Muscle layer of duodenum (tissue), 2 donors: Measurements from ENCODE around the gene SOBP.

ENCODE experiments used
- H3K27ac ChIP-seq: one replicate; pipeline ENCODE4 v1.7.0; 2013; ENCODE audit warnings: mild to moderate bottlenecking, low read length
- H3K27me3 ChIP-seq: one replicate; pipeline ENCODE4 v1.7.0; 2013; ENCODE audit warnings: low read depth, mild to moderate bottlenecking, control low read depth, low read length
- H3K36me3 ChIP-seq, 2 donors: one replicate each; pipeline ENCODE4 v1.7.0; 2013; ENCODE audit warnings: low read length in 2 of 2, control low read depth in 1 of 2, mild to moderate bottlenecking in 1 of 2; ENCODE audit not compliant: insufficient read depth in 2 of 2, control insufficient read depth in 1 of 2
- H3K4me1 ChIP-seq, 2 donors: one replicate each; pipeline ENCODE4 v1.7.0; 2013; ENCODE audit warnings: low read length in 2 of 2, mild to moderate bottlenecking in 2 of 2, control low read depth in 1 of 2, moderate library complexity in 1 of 2; ENCODE audit not compliant: insufficient read depth in 2 of 2, control insufficient read depth in 1 of 2
- H3K4me3 ChIP-seq, 2 donors: one replicate each; pipeline ENCODE4 v1.7.0; 2013; ENCODE audit warnings: low read length in 2 of 2, low read depth in 1 of 2, mild to moderate bottlenecking in 1 of 2
- H3K9me3 ChIP-seq, 2 donors: one replicate each; pipeline ENCODE4 v1.7.0; 2013; ENCODE audit warnings: low read length in 2 of 2, control low read depth in 1 of 2, mild to moderate bottlenecking in 1 of 2; ENCODE audit not compliant: control insufficient read depth in 1 of 2
- donor health status: healthy.

The SOBP gene

GRCh38 chr6:107644513-107644912 is 154.6 kb downstream of the SOBP start:
- Histone ChIP-seq H3K4me1 (peaks cover 4 to 8% of the 10 kb centered on the region in 2 donors), H3K9me3 (no peaks in the 10 kb centered on the region), H3K36me3 (no peaks in the 10 kb centered on the region), H3K4me3 (no peak overlapping the region), H3K27me3 (no peaks in the 10 kb centered on the region), H3K27ac (no peak overlapping the region)

- Histone ChIP-seq H3K27ac (no peak overlapping the region), H3K27me3 (no peaks in the 10 kb centered on the region), H3K9me3 (no peaks in the 10 kb centered on the region), H3K4me3 (no peak overlapping the region), H3K4me1 (peaks cover 4 to 8% of the 10 kb centered on the region in 2 donors), H3K36me3 (no peaks in the 10 kb centered on the region)
Measured at GRCh38 chr6:107645740-107646139, 155.8 kb downstream of the SOBP start.

GRCh38 chr6:107646176-107646575 is 156.3 kb downstream of the SOBP start:
- no peaks in the 10 kb centered on the region for H3K27me3 ChIP-seq
- H3K9me3 ChIP-seq: no peaks in the 10 kb centered on the region
- H3K36me3 ChIP-seq: no peaks in the 10 kb centered on the region
- H3K27ac ChIP-seq: no peak overlapping the region
- H3K4me1 ChIP-seq: peaks cover 4 to 8% of the 10 kb centered on the region in 2 donors
- H3K4me3 ChIP-seq: no peak overlapping the region

GRCh38 chr6:107646776-107647438 is 157.0 kb downstream of the SOBP start:
- Histone ChIP-seq H3K9me3 (no peaks in the 10 kb centered on the region), H3K27me3 (no peaks in the 10 kb centered on the region), H3K4me3 (no peak overlapping the region), H3K36me3 (no peaks in the 10 kb centered on the region), H3K4me1 (peaks cover under 1 to 8% of the 10 kb centered on the region in 2 donors), H3K27ac (no peak overlapping the region)

GRCh38 chr6:107647439-107647948 is 157.6 kb downstream of the SOBP start:
- H3K9me3 ChIP-seq: no peaks in the 10 kb centered on the region
- no peak overlapping the region for H3K27ac ChIP-seq
- no peak overlapping the region for H3K4me3 ChIP-seq
- H3K36me3 ChIP-seq: no peaks in the 10 kb centered on the region
- peaks cover 0 to 4% of the 10 kb centered on the region in 2 donors for H3K4me1 ChIP-seq
- H3K27me3 ChIP-seq: no peaks in the 10 kb centered on the region

- H3K27me3 ChIP-seq: no peaks in the 10 kb centered on the region
- H3K4me1 ChIP-seq: no peaks in the 10 kb centered on the region
- H3K4me3 ChIP-seq: no peak overlapping the region
- H3K27ac ChIP-seq: no peak overlapping the region
- H3K36me3 ChIP-seq: no peaks in the 10 kb centered on the region
- no peaks in the 10 kb centered on the region for H3K9me3 ChIP-seq
Measured at GRCh38 chr6:107648983-107649382, 159.1 kb downstream of the SOBP start.

- no peaks in the 10 kb centered on the region for H3K27me3 ChIP-seq
- H3K4me3 ChIP-seq: no peak overlapping the region
- no peak overlapping the region for H3K27ac ChIP-seq
- H3K4me1 ChIP-seq: peaks cover 0 to 4% of the 10 kb centered on the region in 2 donors
- no peaks in the 10 kb centered on the region for H3K9me3 ChIP-seq
- no peaks in the 10 kb centered on the region for H3K36me3 ChIP-seq
Measured at GRCh38 chr6:107652526-107653182, 162.7 kb downstream of the SOBP start.

GRCh38 chr6:107653183-107653580 is 163.3 kb downstream of the SOBP start:
- Histone ChIP-seq H3K27ac (no peak overlapping the region), H3K4me3 (no peak overlapping the region), H3K4me1 (peaks cover 0 to 10% of the 10 kb centered on the region in 2 donors), H3K9me3 (no peaks in the 10 kb centered on the region), H3K36me3 (no peaks in the 10 kb centered on the region), H3K27me3 (no peaks in the 10 kb centered on the region)

- no peaks in the 10 kb centered on the region for H3K36me3 ChIP-seq
- no peaks in the 10 kb centered on the region for H3K9me3 ChIP-seq
- H3K27ac ChIP-seq: no peak overlapping the region
- no peak overlapping the region for H3K4me3 ChIP-seq
- H3K4me1 ChIP-seq: peaks cover 0 to 13% of the 10 kb centered on the region in 2 donors
- no peaks in the 10 kb centered on the region for H3K27me3 ChIP-seq
Measured at GRCh38 chr6:107653861-107654394, 164.0 kb downstream of the SOBP start.

GRCh38 chr6:107654764-107655163 is 164.8 kb downstream of the SOBP start:
- Histone ChIP-seq H3K27ac (no peak overlapping the region), H3K27me3 (no peaks in the 10 kb centered on the region), H3K36me3 (no peaks in the 10 kb centered on the region), H3K9me3 (no peaks in the 10 kb centered on the region), H3K4me3 (no peak overlapping the region), H3K4me1 (peaks cover 0 to 13% of the 10 kb centered on the region in 2 donors)

GRCh38 chr6:107655245-107655644 is 165.3 kb downstream of the SOBP start:
- Histone ChIP-seq H3K9me3 (no peaks in the 10 kb centered on the region), H3K27me3 (no peaks in the 10 kb centered on the region), H3K36me3 (no peaks in the 10 kb centered on the region), H3K4me1 (peaks cover 0 to 13% of the 10 kb centered on the region in 2 donors), H3K27ac (no peak overlapping the region), H3K4me3 (no peak overlapping the region)
